ENCODE measurements around the gene TAX1BP1.

DNA sequence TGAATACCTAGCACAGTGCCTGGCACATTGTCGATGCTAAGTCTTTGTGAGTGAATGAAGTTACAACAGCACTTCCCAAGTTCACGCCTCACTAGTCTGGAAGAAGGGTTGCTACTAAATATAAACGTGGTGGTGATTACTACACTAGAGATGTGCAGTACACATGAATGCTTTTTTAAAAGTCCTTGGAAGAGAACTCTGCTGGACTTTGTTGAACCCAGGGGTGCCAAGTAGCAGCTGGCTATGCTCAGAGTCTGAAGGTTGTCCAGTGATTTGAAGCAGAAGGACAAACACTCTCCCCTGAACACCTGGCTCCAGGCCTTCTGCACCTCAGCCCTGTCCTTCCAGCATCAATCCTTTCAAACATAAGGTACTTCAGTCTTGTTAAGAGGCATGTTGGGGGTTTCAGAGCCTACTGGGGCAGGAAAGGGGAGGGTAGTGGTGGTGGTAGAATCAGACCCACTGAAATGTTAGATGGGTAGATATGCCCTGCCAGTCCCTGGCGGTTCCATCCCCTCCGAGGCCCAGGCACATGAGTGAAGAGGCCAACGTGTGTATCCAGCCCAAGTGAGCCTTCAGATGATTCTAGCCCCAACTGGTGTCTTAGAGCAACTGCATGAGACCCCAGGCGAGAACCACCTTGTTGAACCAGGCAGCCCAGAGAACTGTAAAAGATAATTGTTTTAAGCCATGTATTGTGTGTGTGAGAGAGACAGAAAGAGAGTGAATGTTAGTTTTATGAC is 94.4 kb downstream of the TAX1BP1 start:
- TF ChIP-seq, protein P1, sequence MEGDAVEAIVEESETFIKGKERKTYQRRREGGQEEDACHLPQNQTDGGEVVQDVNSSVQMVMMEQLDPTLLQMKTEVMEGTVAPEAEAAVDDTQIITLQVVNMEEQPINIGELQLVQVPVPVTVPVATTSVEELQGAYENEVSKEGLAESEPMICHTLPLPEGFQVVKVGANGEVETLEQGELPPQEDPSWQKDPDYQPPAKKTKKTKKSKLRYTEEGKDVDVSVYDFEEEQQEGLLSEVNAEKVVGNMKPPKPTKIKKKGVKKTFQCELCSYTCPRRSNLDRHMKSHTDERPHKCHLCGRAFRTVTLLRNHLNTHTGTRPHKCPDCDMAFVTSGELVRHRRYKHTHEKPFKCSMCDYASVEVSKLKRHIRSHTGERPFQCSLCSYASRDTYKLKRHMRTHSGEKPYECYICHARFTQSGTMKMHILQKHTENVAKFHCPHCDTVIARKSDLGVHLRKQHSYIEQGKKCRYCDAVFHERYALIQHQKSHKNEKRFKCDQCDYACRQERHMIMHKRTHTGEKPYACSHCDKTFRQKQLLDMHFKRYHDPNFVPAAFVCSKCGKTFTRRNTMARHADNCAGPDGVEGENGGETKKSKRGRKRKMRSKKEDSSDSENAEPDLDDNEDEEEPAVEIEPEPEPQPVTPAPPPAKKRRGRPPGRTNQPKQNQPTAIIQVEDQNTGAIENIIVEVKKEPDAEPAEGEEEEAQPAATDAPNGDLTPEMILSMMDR (IDR thresholded peaks at IDR 0.05), result no peak
- TF ChIP-seq, protein P2, sequence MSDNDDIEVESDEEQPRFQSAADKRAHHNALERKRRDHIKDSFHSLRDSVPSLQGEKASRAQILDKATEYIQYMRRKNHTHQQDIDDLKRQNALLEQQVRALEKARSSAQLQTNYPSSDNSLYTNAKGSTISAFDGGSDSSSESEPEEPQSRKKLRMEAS (CRISPR knock-in tag; IDR thresholded peaks at IDR 0.05), result no peak
- no peak for TF ChIP-seq NR1H2 (CRISPR knock-in tag; IDR thresholded peaks at IDR 0.05)
